GM12874 (cell line): Measurements from ENCODE around the gene NPAS1.

ENCODE experiments used
- TF ChIP-seq, protein P1 (sequence below): IDR thresholded peaks from 2 replicates; pipeline ENCODE4 v1.5.1; 2011; ENCODE audit warnings: low read depth, mild to moderate bottlenecking, control low read depth, low read length, moderate library complexity; ENCODE audit not compliant: insufficient read depth

Gene NPAS1

DNA sequence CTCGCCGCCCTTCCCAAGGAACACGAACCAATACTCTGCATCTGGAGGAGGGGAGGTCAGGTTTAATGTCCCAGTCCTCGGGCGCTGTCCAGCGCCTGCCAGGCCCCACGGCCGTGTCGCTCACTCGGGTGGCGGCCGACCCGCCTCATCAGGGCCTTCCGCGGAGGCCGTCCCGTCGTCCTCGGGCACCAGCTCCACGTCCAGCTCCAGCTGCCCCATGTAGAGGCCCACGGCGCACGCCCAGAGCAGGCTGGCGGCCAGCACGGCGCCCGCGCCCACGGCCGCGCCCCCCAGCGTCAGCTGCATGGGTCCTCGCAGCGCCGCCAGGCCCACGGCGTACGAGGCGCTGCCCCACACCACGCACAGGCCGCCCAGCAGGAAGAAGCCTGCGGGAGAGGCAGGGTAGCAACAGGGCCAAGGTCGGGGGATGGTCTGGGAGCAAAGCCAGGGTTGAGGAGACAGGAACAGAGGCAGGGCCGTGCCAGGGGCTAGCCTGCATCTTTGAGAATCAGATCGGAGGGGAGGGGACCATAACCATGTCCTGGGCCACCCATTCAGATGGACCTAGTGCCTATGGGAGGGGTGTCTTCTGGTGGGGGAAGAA is 26.3 kb downstream of the NPAS1 start:
- TF ChIP-seq, protein P1, sequence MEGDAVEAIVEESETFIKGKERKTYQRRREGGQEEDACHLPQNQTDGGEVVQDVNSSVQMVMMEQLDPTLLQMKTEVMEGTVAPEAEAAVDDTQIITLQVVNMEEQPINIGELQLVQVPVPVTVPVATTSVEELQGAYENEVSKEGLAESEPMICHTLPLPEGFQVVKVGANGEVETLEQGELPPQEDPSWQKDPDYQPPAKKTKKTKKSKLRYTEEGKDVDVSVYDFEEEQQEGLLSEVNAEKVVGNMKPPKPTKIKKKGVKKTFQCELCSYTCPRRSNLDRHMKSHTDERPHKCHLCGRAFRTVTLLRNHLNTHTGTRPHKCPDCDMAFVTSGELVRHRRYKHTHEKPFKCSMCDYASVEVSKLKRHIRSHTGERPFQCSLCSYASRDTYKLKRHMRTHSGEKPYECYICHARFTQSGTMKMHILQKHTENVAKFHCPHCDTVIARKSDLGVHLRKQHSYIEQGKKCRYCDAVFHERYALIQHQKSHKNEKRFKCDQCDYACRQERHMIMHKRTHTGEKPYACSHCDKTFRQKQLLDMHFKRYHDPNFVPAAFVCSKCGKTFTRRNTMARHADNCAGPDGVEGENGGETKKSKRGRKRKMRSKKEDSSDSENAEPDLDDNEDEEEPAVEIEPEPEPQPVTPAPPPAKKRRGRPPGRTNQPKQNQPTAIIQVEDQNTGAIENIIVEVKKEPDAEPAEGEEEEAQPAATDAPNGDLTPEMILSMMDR = no peak

DNA sequence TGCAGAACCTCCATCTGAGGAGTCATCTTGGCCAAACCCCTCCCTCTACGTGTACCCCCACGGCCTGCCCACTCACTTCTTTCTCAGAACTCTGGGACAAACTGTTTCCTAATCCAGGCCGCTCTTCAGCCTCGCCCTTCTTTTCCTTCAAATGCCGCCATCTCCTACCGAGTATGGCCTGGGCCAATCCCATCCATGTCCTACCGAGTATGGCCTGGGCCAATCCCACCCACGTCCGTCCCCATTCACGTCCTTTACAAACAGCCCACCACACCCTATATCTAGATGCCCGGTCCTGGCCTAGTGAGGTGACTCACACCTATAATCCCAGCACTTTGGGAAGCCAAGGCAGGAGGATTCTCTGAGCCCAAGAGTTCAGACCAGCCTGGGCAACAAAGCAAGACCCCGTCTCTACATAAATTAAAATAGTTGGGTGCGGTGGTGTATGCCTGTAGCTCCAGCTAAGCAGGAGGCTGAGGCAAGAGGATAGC is 27.7 kb downstream of the NPAS1 start:
- TF ChIP-seq, protein P1 = no peak

DNA sequence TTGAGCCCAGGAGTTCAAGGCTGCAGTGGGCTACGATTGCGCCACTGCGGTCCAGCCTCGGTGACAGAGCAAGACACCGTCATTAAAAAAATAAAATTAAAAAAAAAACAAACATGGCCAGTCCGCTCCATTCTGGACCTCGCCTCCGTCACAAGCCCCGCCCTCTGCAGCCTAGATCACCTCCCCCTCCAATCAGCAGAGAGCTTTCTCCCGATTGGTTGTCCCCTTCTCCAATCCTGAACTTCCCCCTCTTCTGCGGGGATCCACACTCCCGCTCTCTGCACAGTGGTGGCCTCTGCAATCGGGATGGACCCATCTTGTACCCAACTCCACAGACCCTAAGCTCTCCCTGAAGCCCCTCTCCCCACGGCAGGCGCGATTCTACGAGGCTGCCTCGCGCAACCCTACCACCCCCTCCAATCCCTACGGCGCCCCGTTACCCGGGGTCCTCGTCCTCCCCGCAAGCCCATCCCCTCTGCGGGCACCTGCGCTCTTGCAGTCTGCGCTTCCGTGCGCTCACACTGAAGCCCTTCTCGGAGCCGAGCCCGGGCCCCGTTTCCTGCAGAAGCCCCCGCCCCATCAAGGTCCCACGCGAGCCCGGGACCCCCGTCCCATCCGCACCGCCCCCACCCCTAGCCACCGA is 28.2 kb downstream of the NPAS1 start:
- TF ChIP-seq, protein P1 = no peak

DNA sequence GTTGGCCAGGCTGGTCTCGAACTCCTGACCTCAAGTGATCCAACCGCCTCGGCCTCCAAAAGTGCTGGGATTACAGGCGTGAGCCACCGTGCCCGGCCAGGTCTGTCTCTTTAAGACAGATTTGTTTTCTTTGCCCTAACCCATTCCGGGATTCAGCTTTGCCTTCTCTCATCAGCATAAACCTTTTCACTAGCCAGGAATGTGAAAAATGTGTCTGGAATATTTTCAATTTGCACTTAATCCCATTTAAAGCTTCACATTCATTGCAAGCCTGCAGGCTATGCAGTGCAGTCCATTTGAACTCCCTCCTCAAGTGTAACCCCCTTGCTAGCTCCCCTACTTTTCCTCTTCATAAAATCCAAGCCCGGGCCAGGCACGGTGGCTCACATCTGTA is 29.7 kb downstream of the NPAS1 start:
- TF ChIP-seq, protein P1 = no peak

DNA sequence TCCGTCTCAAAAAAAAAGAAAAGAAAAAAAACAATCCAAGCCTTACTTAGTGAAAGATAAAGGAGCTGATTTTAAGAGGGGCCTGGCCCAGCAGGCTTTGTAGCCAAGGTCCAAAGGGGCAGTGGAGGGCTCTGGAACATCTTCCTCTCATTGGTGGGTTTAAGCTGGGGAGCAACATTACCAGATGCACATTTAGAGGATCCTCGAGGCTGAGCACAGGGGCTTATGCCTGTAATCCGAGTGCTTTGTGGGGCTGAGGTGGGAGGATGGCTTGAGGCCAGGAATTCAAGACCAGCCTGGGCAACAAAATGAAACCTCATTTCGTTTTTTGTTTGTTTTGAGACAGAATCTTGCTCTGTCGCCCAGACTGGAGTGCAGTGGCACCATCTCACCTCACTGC is 36.8 kb downstream of the NPAS1 start:
- TF ChIP-seq, protein P1 = no peak

DNA sequence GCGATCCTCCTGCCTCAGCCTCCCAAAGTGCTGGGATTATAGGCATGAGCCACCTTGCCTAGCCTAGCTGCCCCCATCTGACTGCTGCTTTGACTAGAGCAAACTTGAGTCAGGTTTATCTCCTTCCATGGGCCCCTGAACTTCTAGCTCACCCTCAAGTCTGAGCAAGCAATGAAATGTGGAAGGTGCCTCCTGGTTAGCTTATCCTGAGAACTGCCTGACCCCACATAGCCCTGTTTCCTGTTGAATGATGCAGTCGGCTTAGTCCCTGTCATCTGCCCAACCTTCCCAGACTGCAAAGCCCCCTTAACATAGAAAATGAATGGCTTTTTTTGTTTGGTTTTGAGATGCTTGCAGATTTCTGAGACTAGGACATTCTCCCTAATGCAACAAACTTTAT is 37.7 kb downstream of the NPAS1 start:
- TF ChIP-seq, protein P1 = no peak

DNA sequence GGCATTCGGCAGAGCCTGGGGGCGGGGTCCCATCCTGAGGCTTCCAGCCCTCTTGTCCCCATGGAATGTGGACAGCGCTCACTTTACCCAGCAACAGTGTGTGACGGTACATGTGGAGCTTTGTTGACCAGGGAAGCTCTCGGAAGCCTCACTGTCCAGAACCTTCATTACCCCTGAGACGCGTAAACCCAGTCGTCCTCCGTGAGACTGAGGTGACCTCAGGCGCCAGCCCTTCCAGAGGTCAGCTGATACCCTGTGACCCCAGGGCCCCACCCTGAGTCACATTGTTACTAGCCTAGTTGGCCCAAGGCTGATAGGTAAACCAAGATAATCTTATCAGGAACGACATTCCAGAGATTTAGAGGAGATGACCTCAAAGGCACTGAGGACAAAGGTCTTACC is 39.0 kb downstream of the NPAS1 start:
- TF ChIP-seq, protein P1 = no peak
